ENCODE results near the gene FLT3LG.

The FLT3LG gene

DNA sequence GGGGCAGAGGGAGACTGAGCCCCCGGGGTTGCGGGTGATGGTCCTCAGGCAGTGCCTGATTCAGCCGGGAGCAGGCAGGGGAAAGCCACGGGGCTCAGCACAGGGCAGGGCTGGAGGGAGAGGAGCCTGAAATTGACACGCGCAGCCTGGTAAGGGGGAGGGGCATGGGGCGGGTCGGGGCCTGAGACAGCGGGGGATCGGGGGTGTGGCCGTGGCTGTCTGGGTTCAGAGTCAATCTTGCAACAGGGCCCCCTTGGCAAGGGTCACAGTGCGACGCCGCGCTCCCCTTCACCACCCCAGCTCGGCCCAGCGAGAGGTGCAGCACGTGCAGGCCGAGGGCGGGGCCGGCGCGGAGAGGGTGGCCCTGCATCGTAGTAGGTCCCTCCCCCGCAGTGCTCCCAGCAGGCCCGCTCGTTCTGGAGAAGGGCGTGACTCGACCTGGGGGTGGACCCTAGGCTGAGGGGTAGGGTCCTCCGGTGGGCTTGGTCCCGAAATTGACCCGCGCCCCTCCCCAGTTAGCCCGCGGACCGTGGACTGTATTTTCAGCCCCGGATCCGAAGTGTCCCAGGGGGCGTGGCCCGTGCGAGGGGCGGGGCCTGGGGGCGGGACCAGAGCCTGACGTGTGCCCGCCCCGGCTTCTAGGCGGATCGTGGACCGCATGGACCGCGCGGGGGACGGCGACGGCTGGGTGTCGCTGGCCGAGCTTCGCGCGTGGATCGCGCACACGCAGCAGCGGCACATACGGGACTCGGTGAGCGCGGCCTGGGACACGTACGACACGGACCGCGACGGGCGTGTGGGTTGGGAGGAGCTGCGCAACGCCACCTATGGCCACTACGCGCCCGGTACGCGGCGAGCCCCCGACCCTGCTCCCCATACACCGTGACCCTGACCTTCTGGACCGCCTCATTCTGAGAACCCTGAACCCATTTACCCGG lies 59.8 kb downstream of the FLT3LG start:
- intact Hi-C loops (cut with DNase I), result no loop called here
- peak; percentile 37 to 87 (median 74) for DNase-seq

DNA sequence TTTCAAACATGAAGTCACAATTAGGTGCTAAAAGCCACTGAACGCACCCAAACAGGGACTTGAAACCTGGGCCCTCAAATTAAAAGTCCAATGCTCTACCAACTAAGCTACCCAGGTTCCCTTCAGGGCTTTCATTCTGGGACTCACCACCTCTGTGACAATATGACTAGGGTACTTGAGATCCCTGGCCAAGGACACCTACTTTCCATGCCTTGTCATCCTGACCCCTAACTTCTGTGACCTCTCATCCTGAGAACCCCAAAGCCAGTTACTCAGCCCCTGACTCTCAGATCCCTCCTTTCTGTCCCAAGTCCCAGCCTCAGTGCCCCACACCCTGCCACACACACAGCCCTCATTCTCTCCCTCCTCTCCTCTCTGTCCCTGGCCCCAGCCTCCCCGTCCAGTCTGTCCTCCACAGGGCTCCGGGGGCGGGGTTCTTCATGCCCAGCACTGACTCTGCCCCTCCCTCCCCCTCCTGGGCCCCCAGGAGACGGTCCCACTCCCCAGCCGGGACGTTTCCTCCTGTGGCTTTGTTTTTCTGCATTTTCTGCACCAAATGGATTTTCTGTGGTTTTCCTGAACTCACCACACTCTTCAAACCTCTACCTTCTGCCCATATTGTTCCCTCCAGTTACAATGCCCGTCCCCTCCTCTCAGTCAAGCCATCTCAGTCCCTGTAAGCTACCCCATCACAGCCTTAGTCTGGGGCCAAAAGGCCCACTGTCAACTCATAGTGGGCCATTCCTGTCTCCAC lies 60.8 kb downstream of the FLT3LG start:
- no peak for DNase-seq
- intact Hi-C loops (cut with DNase I), result no loop called here

All from head of caudate nucleus (tissue), 42 donors.